ENCODE measurements around the gene TTL. TPM values are rescaled to one million over a fixed set of nuclear protein-coding genes. Genes with fewer than 3 reads are reported as not detected.

The TTL gene
- total RNA-seq, 1 experiment from 2014 or later = 31.4 TPM

DNA sequence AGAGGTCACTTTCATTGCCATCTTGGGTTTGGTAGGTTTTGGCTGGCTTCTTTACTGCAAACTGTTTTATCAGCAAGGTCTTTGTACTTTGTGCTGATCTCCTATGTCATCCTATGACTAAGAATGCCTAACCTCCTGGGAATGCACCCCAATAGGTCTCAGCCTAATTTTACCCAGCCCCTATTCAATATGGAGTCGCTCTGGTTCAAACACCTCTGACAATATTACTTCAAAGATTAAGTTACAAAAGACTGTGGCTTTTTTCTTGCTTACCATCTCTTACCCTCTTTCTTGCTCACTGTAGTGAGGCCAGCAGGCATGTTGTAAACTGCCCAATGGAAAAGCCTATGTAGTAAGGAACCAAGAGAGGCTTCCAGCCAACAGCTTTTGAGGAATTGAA, 30.6 kb upstream of the TTL start:
- intact Hi-C loops (cut with micrococcal nuclease) = no loop called here
- no peaks in the 10 kb centered on the region for H3K4me1 ChIP-seq (ENCODE audit: insufficient read depth, low read length)
- no peak overlapping the region for H2AFZ ChIP-seq (ENCODE audit: low read length)
- H4K20me1 ChIP-seq (ENCODE audit: low read length) = no peaks in the 10 kb centered on the region
- no TSS peak for BruUV-seq (replicated peaks)
- H3K4me2 ChIP-seq (ENCODE audit: low read length) = no peak overlapping the region
- H3K79me2 ChIP-seq (ENCODE audit: low read length) = no peaks in the 10 kb centered on the region
- H3K27ac ChIP-seq (ENCODE audit: low read length) = no peak overlapping the region
- no peaks in the 10 kb centered on the region for H3K9me2 ChIP-seq (replicated peaks; ENCODE audit: low read length)
- no peak for DNase-seq
- H3K27me3 ChIP-seq (ENCODE audit: low read length) = no peaks in the 10 kb centered on the region
- ChIA-PET POLR2A (ENCODE audit: unreplicated experiment) (no interaction called here), CTCF (no interaction called here)
- H3K9me3 ChIP-seq (ENCODE audit: low read length) = no peaks in the 10 kb centered on the region
- H3K9ac ChIP-seq (ENCODE audit: low read length) = no peak overlapping the region
- H3F3A ChIP-seq (ENCODE audit: low read length, unreplicated experiment) = no peaks in the 10 kb centered on the region
- TF ChIP-seq EZH2 (IDR thresholded peaks at IDR 0.05; ENCODE audit: low read length, unreplicated experiment) (no peak), EZH2phosphoT487 (IDR thresholded peaks at IDR 0.05; ENCODE audit: borderline replicate concordance, low read length) (no peak)
- TF ChIP-seq, protein P1, sequence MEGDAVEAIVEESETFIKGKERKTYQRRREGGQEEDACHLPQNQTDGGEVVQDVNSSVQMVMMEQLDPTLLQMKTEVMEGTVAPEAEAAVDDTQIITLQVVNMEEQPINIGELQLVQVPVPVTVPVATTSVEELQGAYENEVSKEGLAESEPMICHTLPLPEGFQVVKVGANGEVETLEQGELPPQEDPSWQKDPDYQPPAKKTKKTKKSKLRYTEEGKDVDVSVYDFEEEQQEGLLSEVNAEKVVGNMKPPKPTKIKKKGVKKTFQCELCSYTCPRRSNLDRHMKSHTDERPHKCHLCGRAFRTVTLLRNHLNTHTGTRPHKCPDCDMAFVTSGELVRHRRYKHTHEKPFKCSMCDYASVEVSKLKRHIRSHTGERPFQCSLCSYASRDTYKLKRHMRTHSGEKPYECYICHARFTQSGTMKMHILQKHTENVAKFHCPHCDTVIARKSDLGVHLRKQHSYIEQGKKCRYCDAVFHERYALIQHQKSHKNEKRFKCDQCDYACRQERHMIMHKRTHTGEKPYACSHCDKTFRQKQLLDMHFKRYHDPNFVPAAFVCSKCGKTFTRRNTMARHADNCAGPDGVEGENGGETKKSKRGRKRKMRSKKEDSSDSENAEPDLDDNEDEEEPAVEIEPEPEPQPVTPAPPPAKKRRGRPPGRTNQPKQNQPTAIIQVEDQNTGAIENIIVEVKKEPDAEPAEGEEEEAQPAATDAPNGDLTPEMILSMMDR (conservative IDR thresholded peaks at IDR 0.05; ENCODE audit: low read depth, low read length) = no peak
- no peak for ATAC-seq
- H3K4me3 ChIP-seq (ENCODE audit: low read length) = no peak overlapping the region
- no peaks in the 10 kb centered on the region for H3K36me3 ChIP-seq (ENCODE audit: low read depth, low read length)

DNA sequence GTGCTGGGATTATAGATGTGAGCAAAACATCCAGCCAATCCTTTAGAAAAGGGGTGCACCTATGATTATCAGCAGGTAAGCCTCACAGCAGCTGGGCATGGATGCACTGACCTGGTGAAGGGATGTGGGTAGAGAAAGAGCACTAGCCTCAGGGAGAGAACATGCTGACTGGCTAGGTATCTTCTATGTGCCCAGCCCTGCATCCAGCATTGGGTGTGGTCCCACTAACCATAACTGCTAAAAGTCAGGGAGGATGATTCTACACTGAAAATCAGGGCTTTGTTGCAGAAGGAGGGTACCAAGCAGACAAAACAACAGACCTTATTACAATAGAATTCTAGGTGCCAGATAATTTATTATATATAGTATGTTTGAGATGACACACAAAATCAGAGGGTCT, 27.4 kb upstream of the TTL start:
- no peak for ATAC-seq
- no peaks in the 10 kb centered on the region for H3K9me2 ChIP-seq (replicated peaks; ENCODE audit: low read length)
- intact Hi-C loops (cut with micrococcal nuclease) = no loop called here
- no peaks in the 10 kb centered on the region for H3K79me2 ChIP-seq (ENCODE audit: low read length)
- ChIA-PET POLR2A (ENCODE audit: unreplicated experiment) (no interaction called here), CTCF (no interaction called here)
- no peaks in the 10 kb centered on the region for H3F3A ChIP-seq (ENCODE audit: low read length, unreplicated experiment)
- H2AFZ ChIP-seq (ENCODE audit: low read length) = no peak overlapping the region
- TF ChIP-seq, protein P1 (conservative IDR thresholded peaks at IDR 0.05; ENCODE audit: low read depth, low read length) = no peak
- no peak for TF ChIP-seq EZH2phosphoT487 (IDR thresholded peaks at IDR 0.05; ENCODE audit: borderline replicate concordance, low read length)
- no peak for TF ChIP-seq EZH2 (IDR thresholded peaks at IDR 0.05; ENCODE audit: low read length, unreplicated experiment)
- no peaks in the 10 kb centered on the region for H3K4me1 ChIP-seq (ENCODE audit: insufficient read depth, low read length)
- no TSS peak for BruUV-seq (replicated peaks)
- DNase-seq = no peak
- H4K20me1 ChIP-seq (ENCODE audit: low read length) = no peaks in the 10 kb centered on the region
- no peak overlapping the region for H3K4me2 ChIP-seq (ENCODE audit: low read length)
- no peaks in the 10 kb centered on the region for H3K9me3 ChIP-seq (ENCODE audit: low read length)
- H3K36me3 ChIP-seq (ENCODE audit: low read depth, low read length) = no peaks in the 10 kb centered on the region
- no peak overlapping the region for H3K27ac ChIP-seq (ENCODE audit: low read length)
- no peaks in the 10 kb centered on the region for H3K27me3 ChIP-seq (ENCODE audit: low read length)
- no peak overlapping the region for H3K9ac ChIP-seq (ENCODE audit: low read length)
- H3K4me3 ChIP-seq (ENCODE audit: low read length) = no peak overlapping the region

DNA sequence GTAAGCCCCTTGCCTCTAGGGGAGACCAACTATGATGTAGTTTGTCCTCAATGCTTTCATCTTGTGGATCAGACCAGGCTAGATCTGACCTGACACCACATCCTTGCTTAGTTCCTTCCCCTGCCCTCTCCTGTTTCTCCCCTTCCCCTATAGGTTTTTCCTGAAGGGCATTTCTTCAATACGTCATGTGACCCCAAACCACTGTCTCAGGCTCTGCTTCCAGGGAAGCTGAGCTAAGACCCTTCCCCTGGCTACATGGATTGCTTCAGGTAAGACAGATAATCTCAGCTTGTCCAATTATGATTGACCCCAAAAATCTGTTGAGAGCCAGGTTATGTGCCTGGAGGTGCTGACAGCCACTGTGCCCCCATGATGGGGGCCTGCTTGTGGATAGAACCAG, 22.6 kb upstream of the TTL start:
- POLR2A ChIA-PET (ENCODE audit: unreplicated experiment) = no interaction called here

More for the DNA sequence above, 22.6 kb upstream of the TTL start:
- Histone ChIP-seq H3K4me2 (ENCODE audit: low read length) (no peak overlapping the region), H3K27me3 (ENCODE audit: low read length) (no peaks in the 10 kb centered on the region), H3K4me1 (ENCODE audit: insufficient read depth, low read length) (no peaks in the 10 kb centered on the region), H4K20me1 (ENCODE audit: low read length) (no peaks in the 10 kb centered on the region), H3K36me3 (ENCODE audit: low read depth, low read length) (no peaks in the 10 kb centered on the region), H3K9me3 (ENCODE audit: low read length) (no peaks in the 10 kb centered on the region), H3K4me3 (ENCODE audit: low read length) (no peak overlapping the region), H2AFZ (ENCODE audit: low read length) (no peak overlapping the region), H3K9ac (ENCODE audit: low read length) (no peak overlapping the region), H3F3A (ENCODE audit: low read length, unreplicated experiment) (no peaks in the 10 kb centered on the region), H3K27ac (ENCODE audit: low read length) (no peak overlapping the region), H3K9me2 (replicated peaks; ENCODE audit: low read length) (no peaks in the 10 kb centered on the region), H3K79me2 (ENCODE audit: low read length) (no peaks in the 10 kb centered on the region)
- no peak for ATAC-seq
- no peak for TF ChIP-seq EZH2phosphoT487 (IDR thresholded peaks at IDR 0.05; ENCODE audit: borderline replicate concordance, low read length)
- TF ChIP-seq, protein P1 (conservative IDR thresholded peaks at IDR 0.05; ENCODE audit: low read depth, low read length) = no peak
- TF ChIP-seq EZH2 (IDR thresholded peaks at IDR 0.05; ENCODE audit: low read length, unreplicated experiment) = no peak
- no TSS peak for BruUV-seq (replicated peaks)
- CTCF ChIA-PET = no interaction called here
- DNase-seq = no peak
- intact Hi-C loops (cut with micrococcal nuclease) = no loop called here
